K562 (cell line): ENCODE measurements around the gene CRLF1. TPM values are rescaled to one million over a fixed set of nuclear protein-coding genes. Genes with fewer than 3 reads are reported as not detected.

Experiments
- DACH1 ChIP-seq: fragments of 450-650 bp; IDR thresholded peaks from 2 replicates; pipeline ENCODE4 v1.6.1; 2018; ENCODE audit not compliant: partially characterized antibody
- JUND ChIP-seq, 2 experiments: IDR thresholded peaks; 2 replicates in 1 of 2; 3 replicates in 1 of 2; pipeline ENCODE4 v1.6.1; 2011; ENCODE audit warnings: borderline replicate concordance in 2 of 2, low read depth in 2 of 2, low read length in 2 of 2, improper control_type of control experiment in 1 of 2, missing biosample characterization in 1 of 2, missing genetic modification characterization in 1 of 2, missing genetic modification reagents in 1 of 2
- UBTF ChIP-seq, 2 experiments: IDR thresholded peaks; 2 replicates each; pipeline ENCODE4 v1.6.1; 2012; ENCODE audit warnings: improper control_type of control experiment in 2 of 2, low read depth in 2 of 2, low read length in 2 of 2, borderline replicate concordance in 1 of 2
- ZNF518B ChIP-seq: fragments of 250-450 bp; sonication (Bioruptor Pico); IDR thresholded peaks from 2 replicates; pipeline ENCODE4 v1.5.0; 2021; ENCODE audit warnings: mild to moderate bottlenecking, moderate library complexity
- ZNF740 ChIP-seq, 3 experiments: fragments of 200-800 bp in 1 of 3; sonication (Bioruptor generic) in 1 of 3; sonication (generic) in 1 of 3; formaldehyde crosslinking in 1 of 3; IDR thresholded peaks; 2 replicates each; pipeline versions ENCODE4 v1.6.1 to v1.8.0; 2016 to 2022; ENCODE audit warnings: mild to moderate bottlenecking in 2 of 3, missing compliant biosample characterization in 2 of 3, missing genetic modification characterization in 2 of 3, missing genetic modification reagents in 1 of 3
- polyA plus RNA-seq, 8 experiments: library from polyadenylated mRNA; depleted of rRNA in 4 of 8; stranded (reverse) in 5 of 8; unstranded in 3 of 8; fragments of >200 nt; fragmentation: Nextera tagmentation in 2 of 8; fragmentation: Illumina TruSeq in 1 of 8; extraction: Ambion mirVana in 2 of 8; extraction: Trizol in 1 of 8; gene quantifications; 2 replicates each; pipeline versions ENCODE4 v1.2.1 to v1.2.3, GENCODE V29; 2011 to 2014; ENCODE audit warnings: inconsistent platforms in 1 of 8, missing spikeins in 1 of 8
- total RNA-seq, 7 experiments: library from RNA; depleted of rRNA in 6 of 7; stranded (reverse); fragments of >200 nt in 6 of 7; fragmentation: Illumina TruSeq in 2 of 7; extraction: Trizol in 2 of 7; gene quantifications; 2 replicates each; pipeline versions ENCODE4 v1.2.1 to v1.2.3, GENCODE V29; 2011 to 2021; ENCODE audit warnings: low replicate concordance in 1 of 7
- TF ChIP-seq, protein P1 (sequence below): sonication (generic); formaldehyde crosslinking; IDR thresholded peaks from 2 replicates; pipeline ENCODE4 v1.4.0; 2020; ENCODE audit warnings: mild to moderate bottlenecking, missing genetic modification reagents
- TF ChIP-seq, protein P2 (sequence below): fragments of 450-650 bp; formaldehyde crosslinking; conservative IDR thresholded peaks from 2 replicates; pipeline ENCODE4 v1.4.0; 2022; ENCODE audit warnings: mild to moderate bottlenecking, missing genetic modification characterization
- TF ChIP-seq, protein P3 (sequence below): fragments of 150-350 bp; IDR thresholded peaks from 2 replicates; pipeline ENCODE4 v1.6.1; 2014; ENCODE audit warnings: low read depth, mild to moderate bottlenecking, low read length, borderline replicate concordance

The CRLF1 gene
- total and polyA plus RNA-seq, 9 of the 15 experiments (the other 6 are each of a cell fraction or from before 2014, with no cell fraction given): 0.85 to 3.6 (median 1.7) TPM

- TF ChIP-seq, protein P1, sequence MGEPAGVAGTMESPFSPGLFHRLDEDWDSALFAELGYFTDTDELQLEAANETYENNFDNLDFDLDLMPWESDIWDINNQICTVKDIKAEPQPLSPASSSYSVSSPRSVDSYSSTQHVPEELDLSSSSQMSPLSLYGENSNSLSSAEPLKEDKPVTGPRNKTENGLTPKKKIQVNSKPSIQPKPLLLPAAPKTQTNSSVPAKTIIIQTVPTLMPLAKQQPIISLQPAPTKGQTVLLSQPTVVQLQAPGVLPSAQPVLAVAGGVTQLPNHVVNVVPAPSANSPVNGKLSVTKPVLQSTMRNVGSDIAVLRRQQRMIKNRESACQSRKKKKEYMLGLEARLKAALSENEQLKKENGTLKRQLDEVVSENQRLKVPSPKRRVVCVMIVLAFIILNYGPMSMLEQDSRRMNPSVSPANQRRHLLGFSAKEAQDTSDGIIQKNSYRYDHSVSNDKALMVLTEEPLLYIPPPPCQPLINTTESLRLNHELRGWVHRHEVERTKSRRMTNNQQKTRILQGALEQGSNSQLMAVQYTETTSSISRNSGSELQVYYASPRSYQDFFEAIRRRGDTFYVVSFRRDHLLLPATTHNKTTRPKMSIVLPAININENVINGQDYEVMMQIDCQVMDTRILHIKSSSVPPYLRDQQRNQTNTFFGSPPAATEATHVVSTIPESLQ (CRISPR knock-in tag): no peak
- peak; percentile 67 for TF ChIP-seq DACH1
- peak; percentile 56 for TF ChIP-seq JUND (IDR thresholded peaks at IDR 0.05; ENCODE audit: borderline replicate concordance, low read depth, low read length)
- peak; percentile 11; the same call in 2 of the 3 replicates for TF ChIP-seq JUND (tag; IDR thresholded peaks at IDR 0.05; ENCODE audit: borderline replicate concordance, low read depth, low read length)
- peak; percentile 31; the same call in 1 of the 2 replicates for TF ChIP-seq ZNF740 (CRISPR knock-in tag; IDR thresholded peaks at IDR 0.05)
- no peak for TF ChIP-seq ZNF740 (tag; IDR thresholded peaks at IDR 0.05)
- TF ChIP-seq ZNF518B (CRISPR knock-in tag): no peak
- TF ChIP-seq, protein P2, sequence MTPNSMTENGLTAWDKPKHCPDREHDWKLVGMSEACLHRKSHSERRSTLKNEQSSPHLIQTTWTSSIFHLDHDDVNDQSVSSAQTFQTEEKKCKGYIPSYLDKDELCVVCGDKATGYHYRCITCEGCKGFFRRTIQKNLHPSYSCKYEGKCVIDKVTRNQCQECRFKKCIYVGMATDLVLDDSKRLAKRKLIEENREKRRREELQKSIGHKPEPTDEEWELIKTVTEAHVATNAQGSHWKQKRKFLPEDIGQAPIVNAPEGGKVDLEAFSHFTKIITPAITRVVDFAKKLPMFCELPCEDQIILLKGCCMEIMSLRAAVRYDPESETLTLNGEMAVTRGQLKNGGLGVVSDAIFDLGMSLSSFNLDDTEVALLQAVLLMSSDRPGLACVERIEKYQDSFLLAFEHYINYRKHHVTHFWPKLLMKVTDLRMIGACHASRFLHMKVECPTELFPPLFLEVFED (CRISPR knock-in tag): no peak
- TF ChIP-seq UBTF (IDR thresholded peaks at IDR 0.05; ENCODE audit: borderline replicate concordance in 1 of 2, low read depth in 2 of 2, low read length in 2 of 2): no peak
- TF ChIP-seq, protein P3, sequence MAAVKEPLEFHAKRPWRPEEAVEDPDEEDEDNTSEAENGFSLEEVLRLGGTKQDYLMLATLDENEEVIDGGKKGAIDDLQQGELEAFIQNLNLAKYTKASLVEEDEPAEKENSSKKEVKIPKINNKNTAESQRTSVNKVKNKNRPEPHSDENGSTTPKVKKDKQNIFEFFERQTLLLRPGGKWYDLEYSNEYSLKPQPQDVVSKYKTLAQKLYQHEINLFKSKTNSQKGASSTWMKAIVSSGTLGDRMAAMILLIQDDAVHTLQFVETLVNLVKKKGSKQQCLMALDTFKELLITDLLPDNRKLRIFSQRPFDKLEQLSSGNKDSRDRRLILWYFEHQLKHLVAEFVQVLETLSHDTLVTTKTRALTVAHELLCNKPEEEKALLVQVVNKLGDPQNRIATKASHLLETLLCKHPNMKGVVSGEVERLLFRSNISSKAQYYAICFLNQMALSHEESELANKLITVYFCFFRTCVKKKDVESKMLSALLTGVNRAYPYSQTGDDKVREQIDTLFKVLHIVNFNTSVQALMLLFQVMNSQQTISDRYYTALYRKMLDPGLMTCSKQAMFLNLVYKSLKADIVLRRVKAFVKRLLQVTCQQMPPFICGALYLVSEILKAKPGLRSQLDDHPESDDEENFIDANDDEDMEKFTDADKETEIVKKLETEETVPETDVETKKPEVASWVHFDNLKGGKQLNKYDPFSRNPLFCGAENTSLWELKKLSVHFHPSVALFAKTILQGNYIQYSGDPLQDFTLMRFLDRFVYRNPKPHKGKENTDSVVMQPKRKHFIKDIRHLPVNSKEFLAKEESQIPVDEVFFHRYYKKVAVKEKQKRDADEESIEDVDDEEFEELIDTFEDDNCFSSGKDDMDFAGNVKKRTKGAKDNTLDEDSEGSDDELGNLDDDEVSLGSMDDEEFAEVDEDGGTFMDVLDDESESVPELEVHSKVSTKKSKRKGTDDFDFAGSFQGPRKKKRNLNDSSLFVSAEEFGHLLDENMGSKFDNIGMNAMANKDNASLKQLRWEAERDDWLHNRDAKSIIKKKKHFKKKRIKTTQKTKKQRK: no peak
Measured at GRCh38 chr19:18557411-18558201, 49.0 kb downstream of the CRLF1 start, which contains the start of gene KXD1 (continued).
